AG09319 (cell line): ENCODE measurements around the gene MRPS9.

Experiments
- DNase-seq: peaks from one replicate; pipeline ENCODE4 v3.0.0-alpha.2; 2010; ENCODE audit warnings: low read depth; ENCODE audit errors: extremely low read depth
- CTCF ChIP-seq: IDR thresholded peaks from 2 replicates; pipeline ENCODE4 v1.5.1; 2011; ENCODE audit warnings: low read depth, mild to moderate bottlenecking, inconsistent platforms, low read length, moderate library complexity

Gene MRPS9

GRCh38 chr2:105037572-105038382 is at the start of gene MRPS9:
MRPS9 (plus strand) TSS chr2:105038069; CDS start chr2:105038093, 24 bp downstream.
- no peak for TF ChIP-seq CTCF
- DNase-seq = peak; percentile 92

GRCh38 chr2:105005181-105005951 is 32.5 kb upstream of the MRPS9 start:
- DNase-seq = no peak
- TF ChIP-seq CTCF = no peak

DNA sequence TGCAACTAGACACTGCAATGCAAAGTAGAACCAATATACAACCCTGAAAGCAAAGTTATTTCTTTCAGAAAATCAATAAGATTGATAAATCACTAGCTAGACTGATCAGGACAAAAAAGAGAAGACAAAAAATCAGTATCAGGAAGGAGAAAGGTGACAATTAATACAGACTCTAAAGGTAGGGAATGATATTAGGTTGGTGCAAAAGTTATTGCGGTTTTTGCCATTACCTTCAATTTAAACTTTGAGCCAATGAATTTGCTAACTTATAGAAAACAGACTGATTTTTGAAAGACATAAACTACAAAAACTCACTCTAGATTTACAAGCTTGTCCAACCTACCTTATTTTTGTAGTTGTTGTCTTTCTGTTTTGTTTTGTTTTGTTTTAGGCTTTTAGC is 30.5 kb upstream of the MRPS9 start:
- no peak for DNase-seq
- no peak for TF ChIP-seq CTCF

GRCh38 chr2:105032476-105032875 is 5.4 kb upstream of the MRPS9 start:
- DNase-seq = no peak
- TF ChIP-seq CTCF = no peak

- no peak for TF ChIP-seq CTCF
- no peak for DNase-seq
These were observed 3.7 kb upstream of the MRPS9 start for GRCh38 chr2:105034170-105034569.

DNA sequence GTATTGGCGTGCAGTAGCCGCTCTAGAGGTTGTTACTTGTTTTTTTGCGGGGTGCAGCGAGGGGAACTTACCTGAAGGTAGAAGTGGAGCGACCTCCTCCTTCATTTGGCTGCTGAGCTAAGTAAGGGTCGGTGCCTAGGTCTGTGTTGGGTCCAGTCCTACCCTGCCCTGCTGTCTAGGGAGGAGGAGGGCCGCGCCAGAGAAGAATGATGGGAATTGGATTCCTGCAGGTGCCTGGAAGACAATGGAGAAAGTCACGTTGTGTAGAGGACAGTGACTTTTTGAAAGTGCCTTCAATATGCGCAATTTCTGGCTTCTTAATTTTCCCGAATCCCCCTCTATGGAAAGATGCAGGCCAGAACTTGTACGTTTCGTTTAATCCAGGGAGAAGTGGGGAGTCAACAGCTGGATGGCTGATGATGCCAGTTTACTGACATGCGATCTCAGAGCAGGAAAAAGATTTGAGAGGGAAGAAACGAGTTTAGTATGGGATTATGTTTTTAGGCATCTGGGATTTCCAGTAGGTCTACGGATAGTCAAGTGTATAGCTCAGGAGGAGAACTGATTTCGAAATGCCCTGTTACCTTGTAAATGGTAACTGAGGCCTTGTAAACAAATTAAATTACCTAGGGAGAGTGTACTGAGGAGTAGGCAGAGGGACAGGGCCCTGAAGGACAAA is 653 bp downstream of the MRPS9 start:
- TF ChIP-seq CTCF = no peak
- no peak for DNase-seq
